ENCODE results near the gene EEF1AKMT2.

EEF1AKMT2 gene

GRCh38 chr10:124736491-124737136, 55.1 kb downstream of the EEF1AKMT2 start:
- no peak for DNase-seq

- no peak for DNase-seq
Measured at GRCh38 chr10:124735491-124736286, 56.0 kb downstream of the EEF1AKMT2 start.

DNA sequence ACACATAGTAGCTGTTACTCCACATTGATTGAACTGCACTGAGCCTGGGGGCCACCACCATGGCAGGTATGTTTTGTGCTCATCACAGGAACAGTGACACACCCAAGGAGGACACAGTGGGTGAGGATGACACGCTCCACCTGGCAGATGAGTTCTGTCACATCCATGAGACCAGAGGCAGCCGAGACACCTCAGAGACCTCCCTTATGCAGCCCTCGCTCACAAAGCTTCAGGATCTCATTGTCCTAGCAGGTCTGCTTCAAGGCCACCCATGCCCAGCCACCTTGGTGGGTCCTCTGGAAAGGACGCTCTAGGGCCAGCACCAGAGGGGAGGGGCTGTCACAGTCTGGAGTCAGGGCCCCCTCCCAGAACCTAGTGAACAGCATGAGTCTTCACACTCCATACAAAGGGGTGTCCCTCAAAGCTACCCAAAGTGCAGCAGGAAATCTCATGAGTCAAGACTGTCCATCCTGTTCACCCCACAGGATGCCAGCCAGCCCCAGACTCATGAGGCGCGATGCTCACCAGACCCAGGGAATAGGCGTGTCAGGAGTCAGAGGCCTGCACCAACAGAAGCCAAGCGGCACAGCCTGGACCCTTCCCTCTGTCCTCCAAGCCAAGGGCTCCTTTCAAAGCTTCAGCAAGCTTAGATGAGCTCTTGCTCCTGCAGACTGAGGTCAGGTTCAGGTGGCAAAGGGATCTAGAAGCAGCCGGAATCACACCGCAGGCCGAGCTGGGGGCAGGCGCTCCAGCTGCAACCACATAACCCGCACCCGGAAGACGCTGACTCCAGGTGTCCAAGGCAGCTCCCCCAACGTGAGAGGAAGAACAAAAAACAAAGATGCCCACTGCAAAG, 57.1 kb downstream of the EEF1AKMT2 start:
- DNase-seq: no peak

GRCh38 chr10:124733571-124734245, 58.0 kb downstream of the EEF1AKMT2 start:
- no peak for DNase-seq

GRCh38 chr10:124732931-124733570, 58.6 kb downstream of the EEF1AKMT2 start:
- DNase-seq: no peak

DNA sequence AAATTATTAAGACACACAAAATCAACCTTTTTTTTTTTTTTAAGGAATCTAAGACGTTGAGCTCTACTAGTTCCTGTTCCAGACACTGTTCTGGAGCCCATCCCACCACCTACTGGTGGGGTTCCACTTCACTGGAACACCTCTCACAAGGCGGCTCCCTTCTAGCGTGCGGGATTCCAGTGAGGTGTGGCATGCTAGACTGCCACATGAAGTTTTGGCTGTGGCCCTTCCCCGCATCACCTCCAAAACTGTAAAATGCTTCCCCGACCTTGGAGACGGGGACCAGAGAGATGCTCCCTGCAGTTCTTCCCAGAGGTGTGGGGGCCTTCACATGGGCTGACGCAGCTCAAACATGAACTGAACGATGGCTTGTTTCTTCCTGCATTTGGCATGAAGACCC, 60.1 kb downstream of the EEF1AKMT2 start:
- no peak for DNase-seq

DNA sequence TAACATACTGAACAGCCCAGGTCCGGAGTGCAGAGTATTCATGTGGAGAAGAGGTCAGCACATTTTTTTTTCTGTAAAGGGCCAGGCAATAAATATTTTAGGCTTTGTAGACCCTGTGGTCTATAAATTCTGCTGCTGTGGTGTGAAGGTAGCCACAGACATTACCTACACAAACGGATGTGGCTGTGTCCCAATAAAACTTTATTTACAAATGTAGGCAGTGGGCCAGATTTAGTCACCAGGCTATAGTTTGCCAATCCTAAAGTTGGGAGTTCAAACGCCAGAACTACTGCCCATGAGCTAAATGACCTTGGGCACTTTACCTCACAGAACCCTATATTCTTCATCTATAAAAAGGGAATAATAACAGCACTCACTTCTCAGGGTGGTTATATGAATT, 60.9 kb downstream of the EEF1AKMT2 start:
- no peak for DNase-seq

GRCh38 chr10:124728830-124729661, 62.6 kb downstream of the EEF1AKMT2 start:
- DNase-seq: no peak

GRCh38 chr10:124728071-124728829, 63.4 kb downstream of the EEF1AKMT2 start:
- DNase-seq: no peak

GRCh38 chr10:124727361-124727960, 64.2 kb downstream of the EEF1AKMT2 start:
- no peak for DNase-seq

- no peak for DNase-seq
Measured at GRCh38 chr10:124725791-124726190, 65.9 kb downstream of the EEF1AKMT2 start.

DNA sequence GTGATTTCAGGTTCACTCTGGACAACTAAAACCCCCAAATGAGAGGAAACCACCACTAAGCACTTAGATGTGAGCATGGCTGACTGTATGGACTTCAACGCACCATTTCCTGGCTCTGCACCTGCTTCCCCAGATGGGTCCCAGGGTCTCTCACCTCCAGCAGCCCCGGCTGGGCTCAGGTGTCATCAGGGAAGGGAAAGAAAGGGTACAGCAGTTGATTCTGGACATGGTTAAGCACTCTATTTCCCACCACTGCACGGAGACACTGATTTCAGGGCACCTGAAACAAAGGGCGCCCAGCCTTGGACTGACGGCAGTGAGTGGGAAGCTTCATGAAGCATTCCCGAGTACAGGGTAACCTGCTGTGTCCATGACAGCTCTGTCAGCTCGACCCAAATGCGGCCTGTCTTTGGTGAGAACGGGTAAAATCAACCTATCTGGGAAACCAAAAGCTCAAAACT, 66.5 kb downstream of the EEF1AKMT2 start:
- no peak for DNase-seq

GRCh38 chr10:124724279-124725027, 67.2 kb downstream of the EEF1AKMT2 start:
- no peak for DNase-seq

- DNase-seq: no peak
Measured at GRCh38 chr10:124723826-124724225, 67.9 kb downstream of the EEF1AKMT2 start.

GRCh38 chr10:124722798-124723783, 68.6 kb downstream of the EEF1AKMT2 start:
- DNase-seq: peak; percentile 42

DNA sequence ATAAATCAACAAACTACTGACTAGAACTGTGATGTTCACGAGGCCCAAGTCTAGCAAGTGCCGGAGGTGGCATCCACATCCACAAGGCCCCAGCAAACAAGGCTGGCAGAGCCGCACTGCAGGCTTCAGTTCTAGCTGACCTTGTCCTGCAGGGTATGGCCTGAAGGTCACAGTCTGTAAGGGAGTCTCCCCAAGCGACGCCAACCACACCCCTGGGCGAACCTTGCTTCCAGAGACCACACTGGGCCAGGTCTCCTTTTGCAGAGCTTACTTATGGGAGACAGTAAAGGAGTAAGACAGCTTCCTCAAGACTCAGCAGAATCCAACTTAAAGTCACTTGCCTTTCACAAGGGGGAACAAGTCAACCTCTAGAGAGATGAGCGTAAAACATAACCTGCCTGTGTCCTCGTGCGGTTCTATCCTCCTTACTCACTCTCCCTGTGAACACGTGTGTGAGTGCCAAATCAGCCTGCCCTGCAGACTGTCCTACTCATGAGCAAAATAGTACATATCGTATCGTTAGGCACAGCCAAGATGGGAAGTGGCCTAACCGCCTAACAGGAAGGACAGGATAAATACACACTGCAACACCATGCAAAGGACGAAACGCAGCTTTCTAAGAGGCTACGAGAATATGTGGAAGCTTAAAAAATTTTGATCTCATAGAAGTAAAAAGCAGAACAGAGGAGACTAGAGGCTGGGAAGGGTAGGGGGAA, 70.2 kb downstream of the EEF1AKMT2 start:
- no peak for DNase-seq

- peak; percentile 72 for DNase-seq
Measured at GRCh38 chr10:124719213-124719851, 72.4 kb downstream of the EEF1AKMT2 start.

All from activated gamma-delta T cell treated with Interleukin-2 at 50 U/mL for 16 hours (primary cell).